Adrenal gland (tissue), 5 donors: Measurements from ENCODE around the gene COL1A1.

Experiments used
- POLR2A ChIP-seq, 2 donors: fragments of 450-650 bp; IDR thresholded peaks; one replicate each; pipeline ENCODE4 v1.6.1; 2017; ENCODE audit warnings: antibody characterized with exemption in 2 of 2, mild to moderate bottlenecking in 2 of 2, moderate library complexity in 1 of 2
- TF ChIP-seq, protein P1 (sequence below), 6 experiments: fragments of 450-650 bp in 4 of 6; fragments of 200-600 bp in 2 of 6; sonication (generic) in 1 of 6; IDR thresholded peaks; 1 replicate in 5 of 6; 2 replicates in 1 of 6; pipeline versions ENCODE4 v1.5.1 to v1.8.0; 2016 to 2021; ENCODE audit warnings: antibody characterized with exemption in 6 of 6, mild to moderate bottlenecking in 2 of 6, moderate library complexity in 1 of 6
- donor health status: DM: no; HTN: no; CAD: no.

DNA sequence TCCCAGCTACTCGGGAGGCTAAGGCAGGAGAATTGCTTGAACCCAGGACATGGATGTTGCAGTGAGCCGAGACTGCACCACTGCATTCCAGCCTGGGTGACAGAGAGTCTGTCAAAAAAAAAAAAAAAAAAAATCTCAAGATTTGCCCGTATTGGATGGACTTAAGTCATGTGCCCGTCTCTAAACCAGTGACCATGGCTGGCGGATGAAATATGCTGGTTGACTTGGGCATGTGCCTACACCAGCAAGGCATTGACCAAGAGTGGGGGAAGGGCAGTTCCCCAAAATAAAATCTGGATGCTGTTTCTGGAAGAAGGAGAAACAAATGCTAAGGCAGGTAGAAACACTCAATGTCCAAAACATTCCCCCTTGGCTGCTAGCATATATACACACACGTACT lies 21.5 kb upstream of the COL1A1 start:
- TF ChIP-seq, protein P1, sequence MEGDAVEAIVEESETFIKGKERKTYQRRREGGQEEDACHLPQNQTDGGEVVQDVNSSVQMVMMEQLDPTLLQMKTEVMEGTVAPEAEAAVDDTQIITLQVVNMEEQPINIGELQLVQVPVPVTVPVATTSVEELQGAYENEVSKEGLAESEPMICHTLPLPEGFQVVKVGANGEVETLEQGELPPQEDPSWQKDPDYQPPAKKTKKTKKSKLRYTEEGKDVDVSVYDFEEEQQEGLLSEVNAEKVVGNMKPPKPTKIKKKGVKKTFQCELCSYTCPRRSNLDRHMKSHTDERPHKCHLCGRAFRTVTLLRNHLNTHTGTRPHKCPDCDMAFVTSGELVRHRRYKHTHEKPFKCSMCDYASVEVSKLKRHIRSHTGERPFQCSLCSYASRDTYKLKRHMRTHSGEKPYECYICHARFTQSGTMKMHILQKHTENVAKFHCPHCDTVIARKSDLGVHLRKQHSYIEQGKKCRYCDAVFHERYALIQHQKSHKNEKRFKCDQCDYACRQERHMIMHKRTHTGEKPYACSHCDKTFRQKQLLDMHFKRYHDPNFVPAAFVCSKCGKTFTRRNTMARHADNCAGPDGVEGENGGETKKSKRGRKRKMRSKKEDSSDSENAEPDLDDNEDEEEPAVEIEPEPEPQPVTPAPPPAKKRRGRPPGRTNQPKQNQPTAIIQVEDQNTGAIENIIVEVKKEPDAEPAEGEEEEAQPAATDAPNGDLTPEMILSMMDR (IDR thresholded peaks at IDR 0.05): no peak
- TF ChIP-seq POLR2A (IDR thresholded peaks at IDR 0.05): no peak
